Middle frontal gyrus (tissue), 1 donor: ENCODE measurements around the gene MAP3K14.
"Not testable (repeated sequence)": the region's sequence is repeated elsewhere in the genome, so short reads cannot be mapped to it uniquely, and the experiment has no call there.

Source experiments
- DNase-seq: peaks from one replicate; pipeline ENCODE4 v3.0.0-alpha.2; 2015; ENCODE audit warnings: low spot score; ENCODE audit errors: extremely low spot score

MAP3K14 gene

DNA sequence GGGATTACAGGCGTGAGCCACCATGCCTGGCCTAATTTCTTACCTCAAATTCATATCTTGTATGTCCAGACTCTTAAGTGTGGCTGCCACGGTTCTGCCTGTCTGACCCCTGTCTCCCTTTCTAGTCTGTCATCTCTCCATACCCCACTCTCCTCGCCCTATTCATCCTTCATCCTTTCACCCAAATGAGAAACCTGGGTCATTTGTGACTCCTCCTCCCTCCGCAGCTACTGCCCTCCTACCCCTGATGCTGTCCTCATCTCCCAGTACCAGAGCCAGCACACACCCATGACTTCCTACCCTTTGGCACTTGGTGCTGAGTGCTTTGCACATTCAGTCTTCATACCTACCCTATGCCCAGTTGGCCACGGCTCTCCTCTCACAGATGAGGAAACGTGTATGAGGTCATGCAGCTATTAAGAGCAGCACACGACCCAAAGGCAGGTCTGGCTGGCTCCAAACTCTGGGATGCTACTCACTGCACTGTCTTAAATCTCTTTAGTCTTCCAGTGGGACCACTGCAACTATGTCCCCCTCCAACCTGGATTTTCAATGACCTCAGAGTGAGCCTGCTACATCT lies 56.5 kb downstream of the MAP3K14 start:
- no peak for DNase-seq

DNA sequence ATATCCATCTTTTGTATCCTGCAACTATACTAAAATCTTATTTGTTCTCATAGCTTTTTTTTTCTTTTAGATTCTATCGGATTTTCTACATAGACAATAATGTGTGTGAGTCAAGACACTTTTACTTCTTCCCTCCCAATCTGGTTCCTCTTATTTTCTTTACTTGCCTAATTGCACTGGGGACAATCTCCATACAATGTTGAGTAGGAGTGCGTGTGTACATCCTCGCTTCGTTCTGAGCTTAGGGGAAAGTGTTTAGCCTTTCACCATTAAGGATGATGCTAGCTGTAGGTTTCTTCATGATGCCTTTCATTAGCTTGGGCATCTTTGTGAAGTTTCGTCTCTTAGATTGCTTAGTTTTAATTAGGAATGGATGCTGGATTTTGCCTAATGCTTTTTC lies 57.8 kb downstream of the MAP3K14 start:
- DNase-seq = no peak

DNA sequence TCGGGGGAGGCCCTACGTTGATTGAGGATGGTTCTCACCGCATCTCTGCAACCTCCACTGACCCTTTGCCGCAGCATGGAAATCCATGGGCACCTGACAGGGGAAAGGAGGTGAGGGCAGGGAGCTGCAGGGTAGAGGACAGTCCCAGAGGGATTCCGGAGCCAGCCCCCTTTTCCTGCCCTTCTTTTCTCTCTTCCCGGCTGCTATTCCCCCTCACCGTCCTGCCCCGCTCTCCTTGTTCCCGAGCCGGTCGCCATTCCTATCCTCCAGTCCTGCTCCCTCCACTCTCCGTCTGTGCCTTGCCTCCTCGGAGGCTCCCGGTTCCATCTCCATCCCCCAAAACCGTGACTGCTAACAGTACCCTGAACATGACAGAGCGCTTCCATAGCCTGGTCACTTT lies 59.7 kb downstream of the MAP3K14 start:
- DNase-seq = no peak

DNA sequence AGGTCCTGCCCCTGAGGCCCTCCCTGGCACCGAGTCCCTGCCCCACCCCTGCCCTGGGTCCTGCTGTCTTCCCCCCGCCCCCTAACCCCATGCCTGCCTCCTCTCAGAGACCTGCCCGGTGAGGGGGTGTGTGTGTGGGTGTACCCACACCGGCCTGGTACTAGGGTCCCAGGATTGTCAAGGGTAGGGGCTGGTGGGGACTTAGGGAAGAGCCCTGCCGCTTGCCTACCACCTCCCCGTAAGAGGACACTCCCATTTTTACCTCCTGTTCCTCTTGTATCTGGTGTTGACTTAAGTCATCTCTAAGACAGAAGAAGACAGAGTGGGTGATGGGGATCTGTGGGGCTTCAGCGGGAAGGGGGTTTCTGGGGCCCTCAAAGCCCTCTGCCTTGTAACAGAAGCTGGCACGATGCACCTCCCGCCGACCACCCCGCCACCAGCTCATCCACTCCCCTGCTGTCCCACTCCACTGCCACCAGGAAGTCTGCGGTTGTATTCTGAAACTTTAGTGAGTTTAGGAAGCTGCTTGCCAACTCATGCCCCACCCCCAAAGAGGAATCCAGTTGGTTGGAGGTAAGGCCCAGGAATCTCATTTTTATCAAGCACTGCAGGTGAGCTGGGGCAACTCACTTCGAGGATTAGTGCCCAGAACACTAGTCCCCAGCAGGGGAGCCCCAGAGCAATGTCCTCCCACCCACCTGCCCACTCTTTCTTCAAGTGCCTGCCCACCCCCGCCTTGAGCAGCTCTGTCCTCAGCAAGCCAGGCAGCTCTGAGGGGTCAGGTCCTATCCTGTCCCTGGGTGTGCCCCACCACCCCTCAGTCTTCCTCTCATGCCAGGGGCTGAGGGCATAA lies 60.5 kb downstream of the MAP3K14 start:
- no peak for DNase-seq

DNA sequence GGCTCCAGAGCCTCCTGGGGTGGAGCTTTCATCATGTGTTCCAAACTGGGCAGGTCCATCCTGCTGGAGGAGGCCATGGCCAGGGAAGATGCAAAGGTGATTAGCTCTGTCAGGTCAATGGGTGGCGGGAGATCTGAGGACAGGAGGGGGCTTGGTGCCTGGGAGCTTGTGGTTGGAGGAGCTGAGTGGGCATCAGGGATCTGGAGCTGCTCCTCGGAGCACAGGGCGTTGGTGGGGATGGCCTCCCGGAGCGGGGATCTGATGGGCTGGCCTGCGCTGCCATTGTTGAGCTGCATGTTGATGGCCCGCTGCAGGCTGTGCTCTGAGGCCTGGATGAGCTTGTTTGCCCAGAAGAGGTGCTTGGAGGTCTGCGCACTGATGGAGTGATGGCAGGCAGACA lies 61.5 kb downstream of the MAP3K14 start:
- DNase-seq = no peak

DNA sequence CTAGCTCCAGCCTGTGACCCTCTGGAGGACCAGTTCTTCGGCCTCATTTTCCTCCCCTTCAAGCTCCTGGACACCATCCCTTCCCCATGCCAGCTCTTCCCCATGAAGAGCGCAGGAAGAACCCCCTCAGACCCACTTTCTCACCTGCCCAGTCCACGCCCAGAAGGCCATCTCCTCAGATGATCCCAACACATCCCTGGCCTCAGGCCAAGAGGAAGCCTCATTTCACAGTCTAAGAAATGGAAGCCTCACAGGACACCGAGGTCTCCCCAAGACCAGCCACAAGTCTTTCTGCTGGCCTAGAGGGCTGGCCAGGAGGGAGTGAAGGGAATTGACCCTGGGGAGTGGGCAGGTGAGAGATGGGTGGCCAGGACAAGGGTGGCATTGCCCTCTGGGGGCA lies 62.9 kb downstream of the MAP3K14 start:
- no peak for DNase-seq

DNA sequence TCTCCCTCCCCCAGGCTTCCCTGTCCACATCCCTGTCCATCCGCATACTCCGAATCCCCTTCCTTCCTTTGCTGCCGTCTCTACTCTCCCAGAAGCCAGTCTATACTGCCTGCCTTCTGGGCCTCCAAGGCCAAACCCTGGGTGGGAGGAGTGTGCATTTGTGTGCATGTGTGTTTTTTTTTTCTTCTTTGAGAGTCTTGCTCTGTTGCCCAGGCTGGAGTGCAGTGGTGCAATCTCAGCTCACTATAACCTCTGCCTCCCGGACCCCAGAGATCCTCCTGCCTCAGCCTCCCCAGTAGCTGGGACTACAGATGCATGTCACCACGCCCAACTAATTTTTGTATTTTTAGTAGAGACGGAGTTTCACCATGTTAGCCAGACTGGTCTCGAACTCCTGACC lies 63.6 kb downstream of the MAP3K14 start:
- not testable (repeated sequence) for DNase-seq

DNA sequence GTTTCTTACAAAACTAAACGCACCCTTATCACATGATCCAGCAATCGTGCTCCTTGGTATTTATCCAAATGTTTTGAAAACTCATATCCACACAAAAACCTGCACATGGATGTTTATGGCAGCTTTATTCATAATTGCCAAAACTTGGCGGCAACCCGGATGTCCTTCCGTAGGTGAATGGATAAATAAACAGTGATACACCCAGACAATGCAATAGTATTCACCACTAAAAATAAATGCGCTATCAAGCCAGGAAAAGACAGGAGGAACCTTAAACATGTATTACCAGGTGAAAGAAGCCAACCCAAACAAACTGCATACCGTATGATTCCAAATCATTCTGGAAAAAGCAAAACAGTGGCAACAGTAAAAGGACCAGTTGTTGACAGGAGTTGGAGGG lies 64.9 kb downstream of the MAP3K14 start:
- DNase-seq = no peak

DNA sequence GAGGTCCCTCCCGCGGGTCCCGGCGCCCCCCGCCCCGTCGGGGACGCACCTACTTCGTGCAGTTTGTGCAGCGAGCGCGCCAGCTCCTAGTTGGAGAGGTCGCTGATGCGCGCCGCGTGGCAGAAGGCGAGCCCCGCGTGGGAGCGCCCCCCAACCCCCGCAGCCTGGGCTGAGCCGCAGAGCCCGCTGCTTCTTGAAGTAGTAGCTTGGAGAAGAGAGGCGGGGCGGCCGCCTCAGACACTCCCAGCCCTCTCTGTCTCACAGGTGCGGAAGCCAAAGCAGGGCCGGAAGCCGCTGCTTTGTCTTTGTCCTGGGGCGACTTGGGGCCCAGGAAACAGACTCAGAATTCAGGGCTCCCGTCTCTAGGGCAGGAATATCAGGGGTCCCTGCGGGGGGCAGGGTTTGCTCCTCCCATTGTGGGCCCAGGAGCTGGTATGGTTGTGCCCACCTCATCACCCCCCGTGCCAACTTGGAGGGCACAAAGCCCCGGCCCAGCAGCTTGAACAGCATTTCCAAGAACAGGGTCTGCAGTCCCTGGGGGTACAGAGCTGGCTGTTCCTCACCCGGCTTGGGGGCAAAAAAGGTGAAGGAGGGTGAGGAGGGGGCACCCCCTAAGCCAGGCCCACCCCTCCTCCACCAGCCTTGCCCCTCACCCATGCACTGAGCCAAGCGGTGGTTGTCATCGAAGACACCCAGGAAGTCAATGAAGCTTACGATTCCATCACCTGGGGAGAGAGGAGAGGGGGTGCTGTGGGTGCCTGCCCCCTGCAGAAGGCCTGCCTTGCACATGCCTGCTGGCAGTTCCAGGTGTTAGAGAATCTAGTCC lies 68.5 kb downstream of the MAP3K14 start:
- DNase-seq = no peak

DNA sequence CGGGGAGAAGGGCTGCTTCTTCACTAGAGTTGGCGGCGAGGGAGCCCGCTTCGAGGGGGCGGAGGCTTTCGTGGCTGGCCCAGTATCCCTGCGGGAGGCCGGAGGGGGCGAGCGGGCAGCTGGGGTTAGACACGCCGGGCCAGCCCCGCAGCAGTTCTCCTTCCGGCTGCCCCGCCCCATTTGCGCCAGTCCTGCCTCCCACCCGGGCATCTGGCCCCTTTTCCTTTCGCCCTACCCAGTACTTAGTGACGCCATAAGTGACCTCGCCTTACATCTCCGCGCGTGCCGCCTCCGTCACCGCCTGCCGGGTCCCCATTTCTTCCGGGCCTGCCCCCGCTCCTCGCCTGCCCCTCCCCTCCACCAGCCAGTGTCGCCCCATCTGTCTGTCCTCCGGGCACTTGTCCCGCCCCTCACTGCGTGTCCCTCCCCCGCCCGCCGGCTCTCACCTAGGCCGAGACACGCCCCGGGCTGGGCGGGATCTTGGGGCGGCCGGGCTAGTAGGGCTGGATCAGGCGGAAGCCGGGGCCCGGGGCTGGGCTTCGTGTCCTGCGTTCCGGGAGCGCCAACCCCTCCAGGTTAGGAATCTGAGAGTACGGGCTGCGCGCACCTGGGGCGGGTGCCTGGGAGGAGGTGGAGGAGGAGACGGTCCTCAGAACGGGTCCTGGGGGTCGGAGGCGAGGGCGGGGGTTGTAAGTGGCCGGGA lies 69.2 kb downstream of the MAP3K14 start:
- no peak for DNase-seq

DNA sequence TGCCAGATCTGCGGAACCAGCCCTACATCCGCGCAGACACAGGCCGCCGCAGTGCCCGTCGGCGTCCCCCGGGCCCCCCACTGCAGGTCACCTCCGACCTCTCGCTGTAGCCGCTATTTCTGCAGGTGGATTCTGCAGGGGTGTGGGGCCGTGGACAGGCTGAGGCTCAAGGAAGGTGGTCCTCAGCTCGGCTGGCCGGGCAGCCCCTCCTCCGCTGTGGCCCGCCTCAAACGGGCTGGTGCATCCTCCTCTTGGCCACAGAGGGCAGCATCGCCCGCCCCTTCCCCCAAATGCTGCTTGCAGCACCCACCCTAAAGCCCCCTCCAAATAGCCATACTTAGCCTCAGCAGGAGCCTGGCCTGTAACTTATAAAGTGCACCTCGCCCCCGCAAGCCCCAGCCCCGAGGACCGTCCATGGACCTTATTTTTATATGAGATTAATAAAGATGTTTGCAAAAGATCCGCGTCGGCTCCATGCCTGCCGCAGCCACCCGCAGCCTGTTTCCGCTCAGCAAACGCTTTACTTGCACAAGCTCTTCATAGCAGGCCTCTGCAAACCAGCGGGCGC lies 69.9 kb downstream of the MAP3K14 start:
- no peak for DNase-seq

DNA sequence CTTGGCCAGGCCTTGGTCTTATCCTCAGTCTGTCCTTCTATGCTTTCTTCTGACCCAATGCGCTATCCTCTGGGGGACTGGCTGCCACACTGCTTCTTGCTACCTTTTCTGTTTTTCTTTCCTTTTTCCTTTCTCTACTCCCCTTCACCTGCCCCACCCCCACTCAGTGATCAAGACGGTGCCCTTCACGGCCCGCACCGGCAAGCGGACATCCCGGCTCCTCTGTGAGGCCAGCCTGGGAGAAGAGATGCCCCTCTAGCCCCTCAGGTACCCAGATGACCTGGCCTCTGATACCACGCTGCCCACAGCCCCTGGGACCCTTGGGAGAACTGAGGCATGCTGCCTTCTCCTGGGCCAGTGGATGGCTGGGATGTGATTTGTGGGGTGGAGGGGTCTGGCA lies 70.5 kb downstream of the MAP3K14 start:
- no peak for DNase-seq

DNA sequence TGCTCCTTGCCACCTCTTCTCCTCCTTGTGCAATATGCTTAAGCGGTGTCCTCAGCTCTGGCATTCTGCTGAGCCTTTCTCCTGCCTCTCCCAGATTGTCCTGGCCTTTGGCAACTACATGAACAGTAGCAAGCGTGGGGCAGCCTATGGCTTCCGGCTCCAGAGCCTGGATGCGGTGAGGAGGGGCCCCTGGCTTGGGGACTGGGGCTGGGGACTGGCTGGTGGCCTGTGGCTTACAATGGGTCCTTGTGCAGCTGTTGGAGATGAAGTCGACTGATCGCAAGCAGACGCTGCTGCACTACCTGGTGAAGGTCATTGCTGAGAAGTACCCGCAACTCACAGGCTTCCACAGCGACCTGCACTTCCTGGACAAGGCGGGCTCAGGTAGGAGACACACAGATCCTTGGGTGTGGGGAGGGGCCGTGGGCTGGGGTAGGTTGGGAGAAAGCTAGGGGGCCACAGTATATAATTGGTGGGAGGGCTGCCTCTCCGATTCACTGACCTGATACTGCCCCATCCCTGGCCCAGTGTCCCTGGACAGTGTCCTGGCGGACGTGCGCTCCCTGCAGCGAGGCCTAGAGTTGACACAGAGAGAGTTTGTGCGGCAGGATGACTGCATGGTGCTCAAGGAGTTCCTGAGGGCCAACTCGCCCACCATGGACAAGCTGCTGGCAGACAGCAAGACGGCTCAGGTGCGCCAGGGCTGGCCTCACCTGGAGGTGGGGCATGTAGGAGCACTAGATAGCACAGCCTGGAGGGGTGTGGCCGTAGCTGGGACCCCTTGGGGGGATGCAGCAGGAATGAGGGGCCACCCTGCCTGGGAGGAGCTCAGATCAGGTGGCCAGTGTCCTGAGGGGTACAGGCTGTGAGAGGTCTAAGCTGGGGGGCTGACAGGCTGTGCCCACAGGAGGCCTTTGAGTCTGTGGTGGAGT lies 71.8 kb downstream of the MAP3K14 start:
- no peak for DNase-seq

DNA sequence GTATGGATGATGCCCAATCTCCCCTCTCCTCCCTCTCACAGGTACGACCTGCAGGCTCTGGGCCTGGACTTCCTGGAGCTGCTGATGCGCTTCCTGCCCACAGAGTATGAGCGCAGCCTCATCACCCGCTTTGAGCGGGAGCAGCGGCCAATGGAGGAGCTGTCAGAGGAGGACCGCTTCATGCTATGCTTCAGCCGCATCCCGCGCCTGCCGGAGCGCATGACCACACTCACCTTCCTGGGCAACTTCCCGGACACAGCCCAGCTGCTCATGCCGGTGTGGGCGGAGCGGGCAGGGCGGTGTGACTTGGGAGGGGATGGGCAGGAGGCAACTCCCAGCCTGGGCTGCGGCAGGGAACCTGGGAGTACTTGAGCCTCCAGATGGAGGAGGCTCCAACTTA lies 73.1 kb downstream of the MAP3K14 start:
- DNase-seq = no peak

DNA sequence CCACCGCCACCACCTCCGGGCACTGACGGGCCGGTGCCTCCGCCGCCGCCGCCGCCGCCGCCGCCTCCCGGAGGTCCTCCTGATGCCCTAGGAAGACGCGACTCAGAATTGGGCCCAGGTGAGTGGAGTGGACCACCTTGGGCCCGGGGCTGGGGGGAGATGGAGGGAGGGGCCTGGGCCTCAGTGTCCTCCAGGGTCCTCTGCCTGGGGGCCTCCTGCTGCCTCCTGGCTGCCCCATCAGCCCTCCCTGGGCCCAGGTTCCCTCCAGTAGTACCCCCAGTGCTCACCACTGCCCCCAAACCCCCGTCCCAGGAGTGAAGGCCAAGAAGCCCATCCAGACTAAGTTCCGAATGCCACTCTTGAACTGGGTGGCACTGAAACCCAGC lies 74.8 kb downstream of the MAP3K14 start:
- no peak for DNase-seq

DNA sequence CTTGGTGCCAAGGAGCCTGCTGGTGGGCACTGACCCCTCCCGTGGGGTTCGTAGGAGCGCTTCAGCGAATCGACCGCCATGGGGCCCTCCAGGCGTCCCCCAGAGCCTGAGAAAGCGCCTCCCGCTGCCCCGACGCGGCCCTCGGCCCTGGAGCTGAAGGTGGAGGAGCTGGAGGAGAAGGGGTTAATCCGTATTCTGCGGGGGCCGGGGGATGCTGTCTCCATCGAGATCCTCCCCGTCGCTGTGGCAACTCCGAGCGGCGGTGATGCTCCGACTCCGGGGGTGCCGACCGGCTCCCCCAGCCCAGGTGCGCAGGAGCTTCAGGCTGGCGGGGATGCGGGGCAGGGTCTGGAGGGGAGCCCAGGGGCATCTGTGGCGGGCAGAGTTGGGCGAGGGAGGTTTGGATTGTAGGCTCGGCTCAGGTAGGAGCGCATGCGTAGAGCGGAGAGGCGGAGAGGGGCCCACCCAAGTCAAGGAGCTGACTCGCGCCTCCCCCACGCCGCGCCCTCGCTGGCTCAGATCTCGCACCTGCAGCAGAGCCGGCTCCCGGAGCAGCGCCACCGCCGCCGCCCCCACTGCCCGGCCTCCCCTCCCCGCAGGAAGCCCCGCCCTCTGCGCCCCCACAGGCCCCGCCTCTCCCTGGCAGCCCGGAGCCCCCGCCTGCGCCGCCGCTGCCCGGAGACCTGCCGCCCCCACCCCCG lies 75.3 kb downstream of the MAP3K14 start:
- no peak for DNase-seq

DNA sequence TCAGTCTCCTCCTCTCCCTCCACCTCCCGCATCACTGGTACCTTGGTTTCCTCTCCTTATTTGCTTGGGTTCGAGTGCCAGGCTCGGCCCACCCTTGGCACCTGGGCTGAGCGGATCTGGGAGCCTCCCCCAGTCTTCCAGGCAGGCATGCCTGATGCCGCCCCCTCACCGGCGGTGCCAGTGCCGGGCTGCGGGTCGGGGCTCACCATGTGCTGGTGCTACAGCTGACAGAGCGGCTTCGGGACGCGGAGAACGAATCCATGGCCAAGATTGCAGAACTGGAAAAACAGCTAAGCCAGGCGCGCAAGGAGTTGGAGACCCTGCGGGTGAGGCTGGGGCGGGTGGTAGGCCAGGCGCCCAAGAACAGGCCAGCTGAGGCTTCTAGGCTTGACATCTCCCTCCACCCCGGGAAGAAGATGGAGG lies 75.9 kb downstream of the MAP3K14 start:
- DNase-seq = no peak

DNA sequence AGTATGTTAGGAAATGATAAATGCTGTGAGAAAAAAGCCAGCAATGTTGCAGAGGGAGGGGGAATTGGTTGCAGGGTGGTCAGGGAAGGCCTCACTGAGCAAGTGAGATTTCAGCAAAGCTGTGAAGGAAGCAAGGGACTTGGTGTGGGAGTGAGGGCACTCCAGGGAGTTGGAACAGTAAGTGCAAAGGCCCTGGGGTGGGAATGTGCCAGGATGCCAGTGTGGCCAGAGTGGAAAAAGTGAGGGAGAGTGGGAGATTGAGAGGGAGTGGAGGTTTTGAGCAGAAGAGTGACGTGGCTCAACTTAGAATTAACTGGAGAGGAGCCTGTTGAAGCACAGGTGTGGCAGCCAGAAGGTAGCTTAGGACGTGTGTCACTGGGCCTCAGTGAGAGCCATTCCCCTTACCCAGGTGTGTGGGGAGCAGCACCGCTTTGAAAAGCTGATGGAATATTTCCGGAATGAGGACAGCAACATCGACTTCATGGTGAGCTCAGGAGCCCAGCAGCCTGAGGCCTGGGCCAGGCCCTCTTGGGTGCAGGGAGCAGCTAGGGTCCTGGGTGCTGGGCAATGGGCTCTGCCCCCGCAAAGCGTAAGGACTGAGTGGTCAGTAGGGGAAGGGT lies 78.6 kb downstream of the MAP3K14 start:
- no peak for DNase-seq

DNA sequence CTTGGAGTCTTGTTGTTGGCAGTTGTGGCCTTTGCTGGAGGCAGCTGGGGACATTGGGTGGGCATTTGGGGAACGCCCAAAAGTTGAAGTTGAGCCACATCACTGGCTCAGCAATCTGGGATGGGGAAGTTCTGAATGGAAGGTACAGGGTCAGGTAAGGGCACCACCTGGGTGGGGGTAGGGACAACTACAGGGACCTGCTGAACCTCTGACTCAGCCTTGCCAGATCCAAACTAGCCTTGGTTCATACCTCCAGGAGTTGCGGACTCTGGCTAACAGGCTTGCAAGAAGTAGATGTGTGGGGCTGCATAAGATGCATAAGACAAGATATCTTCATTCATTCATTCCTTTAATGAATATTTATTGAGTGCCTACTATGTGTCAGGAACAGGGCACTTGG lies 79.1 kb downstream of the MAP3K14 start:
- no peak for DNase-seq
